ENCODE data around the gene MICALL1. TPM values are rescaled to one million over a fixed set of nuclear protein-coding genes. Genes with fewer than 3 reads are reported as not detected.

MICALL1 gene
- total and polyA plus RNA-seq, 2 experiments from 2014 or later: 8.0 to 41.4 TPM

- Histone ChIP-seq H3K9ac (no peak overlapping the region), H3K9me3 (ENCODE audit: low read depth) (no peaks in the 10 kb centered on the region), H3K4me1 (ENCODE audit: insufficient read depth) (peaks cover 10% of the 10 kb centered on the region), H3K36me3 (ENCODE audit: low read depth) (peaks cover 4% of the 10 kb centered on the region; the same call in 1 of the 2 replicates), H3K4me3 (no peak overlapping the region), H3K9me2 (ENCODE audit: insufficient read depth) (no peaks in the 10 kb centered on the region), H2AFZ (no peak overlapping the region), H3K79me2 (ENCODE audit: insufficient read depth) (0 out of 2 replicates have a peak, but pooled peaks cover 3% of the 10 kb centered on the region), H3K4me2 (ENCODE audit: unreplicated experiment) (no peak overlapping the region), H4K20me1 (ENCODE audit: insufficient read depth) (no peaks in the 10 kb centered on the region), H3K27ac (no peak overlapping the region), H3F3A (ENCODE audit: insufficient read depth) (peaks cover 25% of the 10 kb centered on the region), H3K27me3 (replicated peaks; ENCODE audit: insufficient read depth) (no peaks in the 10 kb centered on the region)
- in situ Hi-C loops (cut with MboI): no loop called here
- WGBS, 2 experiments (ENCODE audit: low coverage in 1 of 2, low lambda C conversion rate in 2 of 2, missing lambda C conversion rate in 2 of 2): 57 to 61% methylated on average over 2 of the region's 2 CpGs
- no peak for TF ChIP-seq EZH2phosphoT487 (IDR thresholded peaks at IDR 0.05; ENCODE audit: insufficient read depth, low read depth)
- no peak for TF ChIP-seq EZH2 (IDR thresholded peaks at IDR 0.05; ENCODE audit: insufficient read depth, poor library complexity, severe bottlenecking)
- DNase-seq: no peak
Observed at GRCh38 chr22:37930952-37931440, 24.9 kb downstream of the MICALL1 start.

GRCh38 chr22:37931893-37932389 lies 25.8 kb downstream of the MICALL1 start:
- H3K36me3 ChIP-seq (ENCODE audit: low read depth): peaks cover 4% of the 10 kb centered on the region; the same call in 1 of the 2 replicates
- in situ Hi-C loops (cut with MboI): no loop called here
- no peaks in the 10 kb centered on the region for H4K20me1 ChIP-seq (ENCODE audit: insufficient read depth)
- H3K4me2 ChIP-seq (ENCODE audit: unreplicated experiment): no peak overlapping the region
- H3K9me3 ChIP-seq (ENCODE audit: low read depth): no peaks in the 10 kb centered on the region
- TF ChIP-seq EZH2 (IDR thresholded peaks at IDR 0.05; ENCODE audit: insufficient read depth, poor library complexity, severe bottlenecking): no peak
- no peak for TF ChIP-seq EZH2phosphoT487 (IDR thresholded peaks at IDR 0.05; ENCODE audit: insufficient read depth, low read depth)
- H3K9me2 ChIP-seq (ENCODE audit: insufficient read depth): no peaks in the 10 kb centered on the region
- no peak for DNase-seq
- H3K4me3 ChIP-seq: no peak overlapping the region
- H2AFZ ChIP-seq: no peak overlapping the region
- 94 to 97% methylated on average over 6 of the region's 6 CpGs for WGBS, 2 experiments (ENCODE audit: low coverage in 1 of 2, low lambda C conversion rate in 2 of 2, missing lambda C conversion rate in 2 of 2)
- peaks cover 10% of the 10 kb centered on the region for H3K4me1 ChIP-seq (ENCODE audit: insufficient read depth)
- H3K27me3 ChIP-seq (replicated peaks; ENCODE audit: insufficient read depth): no peaks in the 10 kb centered on the region
- no peak overlapping the region for H3K27ac ChIP-seq
- H3K79me2 ChIP-seq (ENCODE audit: insufficient read depth): 0 out of 2 replicates have a peak, but pooled peaks cover 3% of the 10 kb centered on the region
- no peak overlapping the region for H3K9ac ChIP-seq
- peaks cover 25% of the 10 kb centered on the region for H3F3A ChIP-seq (ENCODE audit: insufficient read depth)

- 0 out of 2 replicates have a peak, but pooled peaks cover 3% of the 10 kb centered on the region for H3K79me2 ChIP-seq (ENCODE audit: insufficient read depth)
- peaks cover 4% of the 10 kb centered on the region; the same call in 1 of the 2 replicates for H3K36me3 ChIP-seq (ENCODE audit: low read depth)
- no peaks in the 10 kb centered on the region for H3K9me3 ChIP-seq (ENCODE audit: low read depth)
- H3K4me1 ChIP-seq (ENCODE audit: insufficient read depth): peaks cover 10% of the 10 kb centered on the region
- no peak overlapping the region for H3K4me2 ChIP-seq (ENCODE audit: unreplicated experiment)
- no peak overlapping the region for H3K27ac ChIP-seq
- WGBS, 2 experiments (ENCODE audit: low coverage in 1 of 2, low lambda C conversion rate in 2 of 2, missing lambda C conversion rate in 2 of 2): 86 to 90% methylated on average over 9 to 10 of the region's 10 CpGs
- no peaks in the 10 kb centered on the region for H3K9me2 ChIP-seq (ENCODE audit: insufficient read depth)
- no peak overlapping the region for H3K4me3 ChIP-seq
- H3K9ac ChIP-seq: no peak overlapping the region
- H2AFZ ChIP-seq: no peak overlapping the region
- peaks cover 25% of the 10 kb centered on the region for H3F3A ChIP-seq (ENCODE audit: insufficient read depth)
- no peak for DNase-seq
- in situ Hi-C loops (cut with MboI): no loop called here
- TF ChIP-seq EZH2 (IDR thresholded peaks at IDR 0.05; ENCODE audit: insufficient read depth, poor library complexity, severe bottlenecking) (no peak), EZH2phosphoT487 (IDR thresholded peaks at IDR 0.05; ENCODE audit: insufficient read depth, low read depth) (no peak)
- H3K27me3 ChIP-seq (replicated peaks; ENCODE audit: insufficient read depth): no peaks in the 10 kb centered on the region
- H4K20me1 ChIP-seq (ENCODE audit: insufficient read depth): no peaks in the 10 kb centered on the region
Observed at GRCh38 chr22:37932401-37932800, 26.3 kb downstream of the MICALL1 start.

GRCh38 chr22:37932821-37933578 lies 26.9 kb downstream of the MICALL1 start:
- Histone ChIP-seq H4K20me1 (ENCODE audit: insufficient read depth) (no peaks in the 10 kb centered on the region), H3K36me3 (ENCODE audit: low read depth) (peaks cover 10% of the 10 kb centered on the region; the same call in 1 of the 2 replicates), H3K4me2 (ENCODE audit: unreplicated experiment) (peak overlapping the region; percentile 19), H3K9ac (0 out of 2 replicates have a peak overlapping the region, but pooled peaks have one; percentile 12), H3K4me3 (no peak overlapping the region), H3K9me3 (ENCODE audit: low read depth) (no peaks in the 10 kb centered on the region), H3K27ac (peak overlapping the region; percentile 69), H3F3A (ENCODE audit: insufficient read depth) (peaks cover 25% of the 10 kb centered on the region), H2AFZ (no peak overlapping the region), H3K4me1 (ENCODE audit: insufficient read depth) (peaks cover 10% of the 10 kb centered on the region), H3K27me3 (replicated peaks; ENCODE audit: insufficient read depth) (no peaks in the 10 kb centered on the region), H3K9me2 (ENCODE audit: insufficient read depth) (no peaks in the 10 kb centered on the region), H3K79me2 (ENCODE audit: insufficient read depth) (0 out of 2 replicates have a peak, but pooled peaks cover 3% of the 10 kb centered on the region)
- 68% methylated on average over 21 of the region's 21 CpGs for WGBS, 2 experiments (ENCODE audit: low coverage in 1 of 2, low lambda C conversion rate in 2 of 2, missing lambda C conversion rate in 2 of 2)
- TF ChIP-seq EZH2phosphoT487 (IDR thresholded peaks at IDR 0.05; ENCODE audit: insufficient read depth, low read depth): no peak
- TF ChIP-seq EZH2 (IDR thresholded peaks at IDR 0.05; ENCODE audit: insufficient read depth, poor library complexity, severe bottlenecking): no peak
- peak; percentile 38 for DNase-seq
- in situ Hi-C loops (cut with MboI): no loop called here

Data from GM23248 (cell line).